Dendritic cell treated with granulocyte-macrophage colony-stimulating factor and Interleukin-4, amounts not matched to agents 40 ng/mL and 50 ng/mL, for 4 days (primary cell): Measurements from ENCODE around the gene ABHD6.
A peak's percentile ranks its signal among the peaks of the same experiment; 100 is the strongest.
"Not testable (repeated sequence)": the region's sequence is repeated elsewhere in the genome, so short reads cannot be mapped to it uniquely, and the experiment has no call there.

Experiments used
- H3K27ac Mint-ChIP-seq: one replicate; pipeline ENCODE4 v1.8.0; 2022; ENCODE audit warnings: mild to moderate bottlenecking, mixed read lengths
- H3K27me3 Mint-ChIP-seq: one replicate; pipeline ENCODE4 v1.8.0; 2022; ENCODE audit warnings: mild to moderate bottlenecking, mixed read lengths
- H3K36me3 Mint-ChIP-seq: one replicate; pipeline ENCODE4 v1.8.0; 2022; ENCODE audit warnings: low read depth, mixed read lengths
- H3K4me1 Mint-ChIP-seq: one replicate; pipeline ENCODE4 v1.8.0; 2022; ENCODE audit warnings: low read depth, mixed read lengths
- H3K4me3 Mint-ChIP-seq: one replicate; pipeline ENCODE4 v1.8.0; 2022; ENCODE audit warnings: mild to moderate bottlenecking, moderate library complexity, mixed read lengths
- H3K9me3 Mint-ChIP-seq: one replicate; pipeline ENCODE4 v1.8.0; 2022; ENCODE audit warnings: mixed read lengths
- intact Hi-C: fragments of 100-400 bp; cut with micrococcal nuclease; formaldehyde crosslinking; loops from one replicate; pipeline ENCODE4 v1.15.0; 2022

Gene ABHD6

GRCh38 chr3:58333206-58334012, 95.8 kb downstream of the ABHD6 start:
- no peaks in the 10 kb centered on the region for H3K9me3 Mint-ChIP-seq
- peak overlapping the region; percentile 95 for H3K4me3 Mint-ChIP-seq
- no peaks in the 10 kb centered on the region for H3K27me3 Mint-ChIP-seq
- intact Hi-C loops = loop anchor here (2.0 to 5.0 kb wide), 3 partner anchors 17 to 159 kb away; partner anchors contain the start of gene KCTD6
- peak overlapping the region; percentile 91 for H3K27ac Mint-ChIP-seq
- H3K4me1 Mint-ChIP-seq = peaks cover 41% of the 10 kb centered on the region
- H3K36me3 Mint-ChIP-seq = peaks cover 19% of the 10 kb centered on the region

DNA sequence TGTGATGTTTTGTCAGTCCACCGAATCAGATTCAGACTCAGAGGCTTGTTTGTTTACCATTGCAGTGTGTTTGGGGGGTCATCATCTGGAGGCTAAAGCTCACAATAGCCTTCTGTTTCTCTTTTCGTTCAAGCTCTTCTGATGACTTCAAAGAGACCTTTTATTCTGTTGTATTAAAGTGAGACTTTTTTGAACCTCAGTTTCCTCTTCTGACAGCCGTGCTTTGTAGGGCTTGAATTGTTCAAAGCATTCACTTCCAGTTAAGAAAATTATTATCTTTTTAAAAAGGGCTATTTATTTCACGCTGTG, 96.4 kb downstream of the ABHD6 start:
- Mint-ChIP-seq H3K4me1 (peaks cover 46% of the 10 kb centered on the region), H3K9me3 (no peaks in the 10 kb centered on the region), H3K27me3 (no peaks in the 10 kb centered on the region), H3K4me3 (peak overlapping the region; percentile 95), H3K27ac (peak overlapping the region; percentile 91), H3K36me3 (peaks cover 25% of the 10 kb centered on the region)
- intact Hi-C loops = loop anchor here (2.0 to 5.0 kb wide), 2 partner anchors 17 to 38 kb away; no protein-coding TSS in a partner anchor

- H3K4me3 Mint-ChIP-seq = peak overlapping the region; percentile 95
- H3K9me3 Mint-ChIP-seq = no peaks in the 10 kb centered on the region
- H3K4me1 Mint-ChIP-seq = peaks cover 48% of the 10 kb centered on the region
- peak overlapping the region; percentile 91 for H3K27ac Mint-ChIP-seq
- intact Hi-C loops = loop anchor here (2.0 to 5.0 kb wide), 2 partner anchors 16 to 38 kb away; no protein-coding TSS in a partner anchor
- H3K27me3 Mint-ChIP-seq = no peaks in the 10 kb centered on the region
- peaks cover 29% of the 10 kb centered on the region for H3K36me3 Mint-ChIP-seq
Observed at GRCh38 chr3:58334506-58334884, 96.9 kb downstream of the ABHD6 start.

- H3K4me3 Mint-ChIP-seq = peak overlapping the region; percentile 95
- intact Hi-C loops = loop anchor here (2.0 kb wide), 1 partner anchor 15 kb away; no protein-coding TSS in a partner anchor
- peaks cover 49% of the 10 kb centered on the region for H3K4me1 Mint-ChIP-seq
- H3K9me3 Mint-ChIP-seq = no peaks in the 10 kb centered on the region
- H3K27me3 Mint-ChIP-seq = no peaks in the 10 kb centered on the region
- peaks cover 38% of the 10 kb centered on the region for H3K36me3 Mint-ChIP-seq
- peak overlapping the region; percentile 91 for H3K27ac Mint-ChIP-seq
Observed at GRCh38 chr3:58335652-58335947, 98.0 kb downstream of the ABHD6 start.

DNA sequence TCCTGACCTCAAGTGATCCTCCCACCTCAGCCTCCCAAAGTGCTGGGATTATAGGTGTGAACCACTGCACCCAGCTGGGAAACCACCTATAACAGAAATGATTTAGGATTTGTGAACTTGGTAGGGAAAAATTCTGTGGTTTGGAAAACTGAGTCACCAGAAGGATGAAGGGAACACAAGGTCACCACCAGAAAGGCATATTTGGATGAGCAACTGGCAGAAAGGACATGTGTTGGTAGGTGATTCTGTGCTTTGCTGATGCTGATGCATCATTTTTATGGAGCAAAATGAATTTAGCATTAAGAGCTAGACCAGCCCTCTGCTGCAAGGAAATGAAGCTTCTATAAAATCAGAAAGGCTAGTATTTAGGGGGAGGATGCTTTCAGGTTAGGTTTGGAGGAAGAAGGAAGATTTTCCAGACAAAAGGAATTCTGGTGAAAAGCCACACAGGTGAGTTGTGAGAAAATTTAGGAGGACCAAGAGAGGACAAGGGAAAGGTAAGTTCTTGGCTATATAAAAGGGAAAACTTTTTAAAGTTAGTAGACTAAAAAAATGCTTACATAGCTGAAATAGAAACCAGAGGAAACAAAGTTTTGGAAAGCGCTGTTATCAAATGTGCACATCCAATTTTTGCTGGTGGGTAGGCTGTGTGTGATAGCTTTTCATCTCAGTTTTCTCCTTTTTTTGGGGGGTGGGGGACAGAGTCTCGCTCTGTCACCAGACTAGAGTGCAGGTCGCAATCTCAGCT, 98.7 kb downstream of the ABHD6 start:
- no peaks in the 10 kb centered on the region for H3K9me3 Mint-ChIP-seq
- peak overlapping the region; percentile 58 for H3K4me3 Mint-ChIP-seq
- no peaks in the 10 kb centered on the region for H3K27me3 Mint-ChIP-seq
- H3K4me1 Mint-ChIP-seq = peaks cover 56% of the 10 kb centered on the region
- intact Hi-C loops = no loop called here
- H3K36me3 Mint-ChIP-seq = peaks cover 45% of the 10 kb centered on the region
- H3K27ac Mint-ChIP-seq = peak overlapping the region; percentile 91

DNA sequence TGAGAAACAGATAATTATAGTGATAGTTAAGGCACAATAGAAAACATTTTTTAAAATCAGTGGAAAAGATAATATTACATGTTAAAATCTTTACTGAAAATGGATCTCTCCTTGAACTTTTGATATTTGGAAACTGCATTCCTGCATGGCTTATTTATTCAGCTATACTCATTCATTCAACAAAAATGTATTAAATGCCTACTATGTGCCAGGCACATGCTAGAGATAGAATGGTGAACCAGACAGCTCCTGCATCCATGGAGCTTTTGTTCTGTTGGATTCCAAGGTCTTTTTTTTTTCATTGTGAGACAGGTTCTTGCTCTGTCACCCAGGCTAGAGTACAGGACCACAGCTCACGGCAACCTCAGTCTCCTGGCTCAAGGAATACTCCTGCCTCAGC, 99.6 kb downstream of the ABHD6 start:
- intact Hi-C loops = no loop called here
- Mint-ChIP-seq H3K27ac (peak overlapping the region; percentile 22), H3K4me3 (no peak overlapping the region), H3K27me3 (no peaks in the 10 kb centered on the region), H3K4me1 (peaks cover 50% of the 10 kb centered on the region), H3K36me3 (peaks cover 54% of the 10 kb centered on the region), H3K9me3 (no peaks in the 10 kb centered on the region)

DNA sequence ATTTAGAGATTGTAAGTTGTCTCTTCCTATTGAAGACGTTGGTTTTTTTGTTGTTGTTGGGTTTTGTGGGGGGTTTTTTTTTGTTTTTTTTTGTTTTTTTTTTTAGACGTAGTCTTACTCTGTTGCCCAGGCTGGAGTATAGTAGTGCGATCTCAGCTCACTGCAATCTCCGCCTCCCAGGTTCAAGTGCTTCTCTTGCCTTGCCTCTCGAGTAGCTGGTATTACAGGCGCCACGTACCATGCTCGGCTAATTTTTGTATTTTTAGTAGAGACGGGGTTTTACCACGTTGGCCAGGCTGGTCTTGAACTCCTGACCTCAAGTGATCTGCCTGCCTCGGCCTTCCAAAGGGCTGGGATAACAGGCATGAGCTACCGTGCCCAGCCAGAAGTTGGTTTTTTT, 101.6 kb downstream of the ABHD6 start:
- H3K4me3 Mint-ChIP-seq, H3K9me3 Mint-ChIP-seq, H3K27me3 Mint-ChIP-seq, H3K27ac Mint-ChIP-seq, intact Hi-C loops: not testable (repeated sequence)
- peaks cover 59% of the 10 kb centered on the region for H3K4me1 Mint-ChIP-seq
- H3K36me3 Mint-ChIP-seq = peaks cover 63% of the 10 kb centered on the region

GRCh38 chr3:58340594-58341244, 103.1 kb downstream of the ABHD6 start:
- peaks cover 68% of the 10 kb centered on the region for H3K36me3 Mint-ChIP-seq

GRCh38 chr3:58341376-58341775, 103.8 kb downstream of the ABHD6 start:
- intact Hi-C loops = no loop called here
- peaks cover 55% of the 10 kb centered on the region for H3K4me1 Mint-ChIP-seq

More at GRCh38 chr3:58340594-58341244, 103.1 kb downstream of the ABHD6 start:
- Mint-ChIP-seq H3K27me3 (no peaks in the 10 kb centered on the region), H3K27ac (no peak overlapping the region), H3K4me1 (peaks cover 55% of the 10 kb centered on the region), H3K9me3 (no peaks in the 10 kb centered on the region), H3K4me3 (no peak overlapping the region)
- intact Hi-C loops = no loop called here

GRCh38 chr3:58342676-58343075, 105.1 kb downstream of the ABHD6 start:
- intact Hi-C loops = no loop called here
- Mint-ChIP-seq H3K27me3 (no peaks in the 10 kb centered on the region), H3K27ac (no peak overlapping the region), H3K4me1 (peaks cover 47% of the 10 kb centered on the region), H3K4me3 (no peak overlapping the region), H3K9me3 (no peaks in the 10 kb centered on the region), H3K36me3 (peaks cover 69% of the 10 kb centered on the region)

More at GRCh38 chr3:58341376-58341775, 103.8 kb downstream of the ABHD6 start:
- Mint-ChIP-seq H3K4me3 (no peak overlapping the region), H3K27me3 (no peaks in the 10 kb centered on the region), H3K9me3 (no peaks in the 10 kb centered on the region), H3K27ac (no peak overlapping the region), H3K36me3 (peaks cover 68% of the 10 kb centered on the region)
